ENCODE results near the gene MVB12A. TPM values are rescaled to one million over a fixed set of nuclear protein-coding genes. Genes with fewer than 3 reads are reported as not detected.
A peak's percentile ranks its signal among the peaks of the same experiment; 100 is the strongest.

MVB12A gene
- total and polyA plus RNA-seq, 2 of the 8 experiments (the other 6 are each of a cell fraction or from before 2014, with no cell fraction given): 37.9 to 76.6 TPM

- Histone ChIP-seq H3K23ac (ENCODE audit: insufficient read length) (no peak overlapping the region), H3K9ac (replicated peaks in 1 of 4; ENCODE audit: extremely low read depth in 1 of 4, low read depth in 3 of 4, low read length in 3 of 4) (no peak overlapping the region), H2AK5ac (ENCODE audit: low read depth, low read length) (no peak overlapping the region), H3K4me3 (ENCODE audit: extremely low read depth in 1 of 4, insufficient read depth in 2 of 4, low read depth in 3 of 4, low read length in 4 of 4) (no peak overlapping the region; a peak in 1 of 8 replicates), H3K4me2 (ENCODE audit: insufficient read depth in 1 of 2, low read depth in 2 of 2, low read length in 2 of 2) (no peak overlapping the region; a peak in 1 of 4 replicates), H2BK120ac (replicated peaks; ENCODE audit: low read depth, low read length) (no peak overlapping the region), H3K27ac (ENCODE audit: low read depth, low read length) (peak overlapping the region; percentile 55; the same call in 1 of the 2 replicates), H3K4ac (replicated peaks; ENCODE audit: insufficient read length, low read depth, low read length) (no peak overlapping the region), H3K56ac (replicated peaks; ENCODE audit: insufficient read length, low read depth, low read length) (no peak overlapping the region), H2BK12ac (ENCODE audit: low read depth, low read length) (no peak overlapping the region), H4K20me1 (replicated peaks in 1 of 2; ENCODE audit: control insufficient read depth in 1 of 2, insufficient read depth in 2 of 2, low read length in 2 of 2) (no peaks in the 10 kb centered on the region), H3K27me3 (replicated peaks in 1 of 4; ENCODE audit: control insufficient read depth in 3 of 4, extremely low read depth in 1 of 4, insufficient read depth in 3 of 4, low read length in 3 of 4) (peaks cover 0 to 3% (median 0%) of the 10 kb centered on the region in 4 experiments; a peak in 2 of 7 replicates), H4K5ac (ENCODE audit: insufficient read length, low read depth, low read length) (peak overlapping the region; percentile 1), H3K36me3 (ENCODE audit: control insufficient read depth in 2 of 4, insufficient read depth in 4 of 4, low read length in 3 of 4) (peaks cover 0 to 11% (median 0%) of the 10 kb centered on the region in 4 experiments; a peak in 2 of 8 replicates), H3K9me3 (ENCODE audit: insufficient read depth in 2 of 2, low read depth in 1 of 2, low read length in 1 of 2) (no peaks in the 10 kb centered on the region), H2BK5ac (ENCODE audit: low read depth, low read length) (peak overlapping the region; percentile 60; the same call in 1 of the 2 replicates), H2BK20ac (ENCODE audit: low read length) (no peak overlapping the region), H3K18ac (ENCODE audit: extremely low read depth, low read length) (peak overlapping the region; percentile 24; the same call in 1 of the 2 replicates), H3K23me2 (ENCODE audit: low read depth, low read length) (peaks cover 11% of the 10 kb centered on the region), H3K79me1 (ENCODE audit: low read depth, low read length) (no peaks in the 10 kb centered on the region), H3K4me1 (replicated peaks in 1 of 4; ENCODE audit: control insufficient read depth in 3 of 4, insufficient read depth in 4 of 4, low read length in 3 of 4) (peaks cover 0 to 6% (median 3%) of the 10 kb centered on the region in 4 experiments; a peak in 4 of 7 replicates), H2AFZ (ENCODE audit: low read length) (no peak overlapping the region), H3K79me2 (ENCODE audit: control insufficient read depth in 1 of 2, insufficient read depth in 2 of 2, low read length in 2 of 2) (no peaks in the 10 kb centered on the region), H2BK15ac (ENCODE audit: low read length) (no peak overlapping the region), H4K8ac (ENCODE audit: extremely low read depth, insufficient read depth, low read length) (no peak overlapping the region), H3K14ac (ENCODE audit: insufficient read length) (no peak overlapping the region), H4K91ac (replicated peaks; ENCODE audit: insufficient read length, low read length) (peak overlapping the region; percentile 12)
- POLR2A ChIA-PET (ENCODE audit: partially characterized antibody): interaction anchor here (0.6 to 2.9 kb wide), 6 partner anchors 10 to 86 kb away, joined by 3 to 12 read pairs (median 4); partner anchors contain the start of genes BST2, DDA1 and MVB12A
- CTCF ChIA-PET (ENCODE audit: partially characterized antibody): interaction anchor here (0.6 to 13.5 kb wide), 29 partner anchors 8 to 949 kb away, joined by 3 to 153 read pairs (median 4); partner anchors contain the start of genes BST2, DDA1, MVB12A and NXNL1
- 27% methylated on average over 18 of the region's 19 CpGs; no CpG with 5 or more reads in 1 of the 2 experiments for whole genome bisulfite sequencing, 2 experiments (ENCODE audit: extremely low coverage in 1 of 2, insufficient coverage in 1 of 2, insufficient read length in 1 of 2, insufficient replicate concordance in 2 of 2, low coverage in 1 of 2, low lambda C conversion rate in 2 of 2, missing lambda C conversion rate in 1 of 2)
- DNase-seq (ENCODE audit: low read depth in 1 of 2, low spot score in 2 of 2) (peak; percentile 86 to 89), FAIRE-seq (peak; percentile 90)
- TF ChIP-seq TCF12 (IDR thresholded peaks at IDR 0.05; ENCODE audit: low read depth, low read length) (0 out of 2 replicates have a peak, but pooled peaks have one; percentile 36), CHD2 (IDR thresholded peaks at IDR 0.05; ENCODE audit: low read length) (no peak), HDAC2 (IDR thresholded peaks at IDR 0.05; ENCODE audit: borderline replicate concordance in 1 of 2, low read depth in 2 of 2, low read length in 2 of 2) (peak in 1 of 2 experiments; percentile 77; a peak in 2 of 4 replicates), SIN3A (conservative IDR thresholded peaks at IDR 0.05 in 1 of 2, IDR thresholded peaks at IDR 0.05 in 1 of 2; ENCODE audit: low read depth in 1 of 2, low read length in 2 of 2) (0 out of 4 replicates have a peak, but pooled peaks of 1 of the 2 experiments have one; percentile 56), USF2 (IDR thresholded peaks at IDR 0.05; ENCODE audit: low read length) (no peak), SP1 (IDR thresholded peaks at IDR 0.05; ENCODE audit: low read depth, low read length) (peak; percentile 50; the same call in 1 of the 2 replicates), POLR2AphosphoS5 (IDR thresholded peaks at IDR 0.05; ENCODE audit: low read depth, low read length) (peak; percentile 67; the same call in 1 of the 2 replicates), KDM1A (IDR thresholded peaks at IDR 0.05; ENCODE audit: borderline replicate concordance, low read length) (peak; percentile 97; the same call in 1 of the 2 replicates), KDM4A (IDR thresholded peaks at IDR 0.05; ENCODE audit: low read depth, low read length, severe bottlenecking) (no peak)
Observed at GRCh38 chr19:17394891-17395415, 24.9 kb upstream of the MVB12A start.
